Activated CD8-positive, alpha-beta memory T cell treated with anti-CD3 and anti-CD28 coated beads for 48 hours (primary cell): ENCODE results near the gene AGAP1.

ENCODE experiments used
- DNase-seq, 3 experiments: peaks; one replicate each; pipeline ENCODE4 v3.0.0-alpha.2; 2020; ENCODE audit warnings: low read depth in 2 of 3, low spot score in 2 of 3

Gene AGAP1

GRCh38 chr2:235679471-235679870 is 185.6 kb downstream of the AGAP1 start:
- no peak for DNase-seq

- no peak for DNase-seq
Observed at GRCh38 chr2:235685024-235685721, 191.3 kb downstream of the AGAP1 start.

GRCh38 chr2:235688511-235689426 is 194.9 kb downstream of the AGAP1 start:
- DNase-seq = no peak

DNA sequence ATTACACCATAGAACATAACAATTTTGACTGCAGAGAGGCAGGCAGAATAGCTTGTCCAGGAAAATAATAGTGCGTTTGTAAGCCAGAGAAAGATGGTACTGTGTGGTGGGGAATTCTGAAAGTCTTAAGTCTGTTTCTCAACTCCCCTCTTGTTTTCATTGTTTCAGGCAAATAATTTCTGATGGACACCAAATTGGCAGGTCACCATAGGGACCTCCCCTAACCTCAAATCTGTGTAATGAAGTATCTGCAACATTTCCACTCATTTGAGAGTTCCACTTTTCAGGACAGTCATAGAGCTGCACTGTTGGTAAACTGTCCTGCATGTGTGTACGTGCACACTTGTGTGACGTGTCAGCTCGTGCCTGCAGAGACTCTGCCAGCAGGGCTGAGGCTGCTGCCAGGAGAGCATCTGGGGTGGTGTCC is 195.6 kb downstream of the AGAP1 start:
- no peak for DNase-seq

- DNase-seq = no peak
Observed at GRCh38 chr2:235690082-235690808, 196.4 kb downstream of the AGAP1 start.

- no peak for DNase-seq
Observed at GRCh38 chr2:235690809-235691450, 197.1 kb downstream of the AGAP1 start.

DNA sequence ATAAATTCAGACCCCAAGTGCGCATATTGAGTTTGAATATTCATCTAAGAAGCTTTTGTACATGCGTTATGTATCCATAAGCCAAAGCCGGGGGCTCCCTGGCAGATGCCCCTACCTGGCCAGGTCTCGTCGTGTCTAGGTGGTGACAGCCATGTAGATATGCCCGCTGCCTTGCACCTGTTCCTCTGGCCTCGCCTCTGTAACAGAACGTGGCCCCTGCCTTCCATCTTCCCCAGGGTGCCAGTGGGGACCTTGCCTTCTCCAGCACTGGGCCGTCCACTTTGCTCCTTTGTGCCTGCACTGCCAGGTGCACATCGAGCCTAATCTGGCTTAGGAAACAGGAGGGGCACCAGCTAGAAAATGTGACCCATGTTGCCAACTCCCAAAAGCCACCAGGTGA is 198.2 kb downstream of the AGAP1 start:
- no peak for DNase-seq

DNA sequence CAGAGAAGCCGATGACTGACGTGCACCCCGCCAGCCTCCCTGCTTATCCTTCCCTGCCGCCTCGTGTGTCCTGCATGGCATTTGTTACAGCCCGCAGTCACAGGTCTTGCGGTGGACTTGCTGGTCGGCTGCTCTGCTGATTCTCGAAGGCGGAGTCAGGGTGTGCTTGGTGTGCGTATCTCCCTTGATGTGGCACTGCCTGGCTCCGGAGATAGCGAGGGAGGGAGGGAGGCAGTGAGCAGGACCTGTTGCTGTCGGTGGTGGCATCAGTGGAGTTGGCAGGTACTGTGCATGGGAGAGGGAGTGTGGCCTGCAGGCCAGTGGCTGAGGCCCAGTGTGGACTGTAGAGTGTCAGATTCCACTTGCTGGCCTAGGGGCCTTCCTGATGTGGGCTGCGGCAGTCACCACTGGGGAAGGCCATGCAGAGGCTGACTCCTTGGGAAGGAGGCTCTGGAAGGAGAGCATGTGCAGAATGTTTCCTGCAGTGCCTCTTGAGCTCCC is 198.9 kb downstream of the AGAP1 start:
- no peak for DNase-seq

DNA sequence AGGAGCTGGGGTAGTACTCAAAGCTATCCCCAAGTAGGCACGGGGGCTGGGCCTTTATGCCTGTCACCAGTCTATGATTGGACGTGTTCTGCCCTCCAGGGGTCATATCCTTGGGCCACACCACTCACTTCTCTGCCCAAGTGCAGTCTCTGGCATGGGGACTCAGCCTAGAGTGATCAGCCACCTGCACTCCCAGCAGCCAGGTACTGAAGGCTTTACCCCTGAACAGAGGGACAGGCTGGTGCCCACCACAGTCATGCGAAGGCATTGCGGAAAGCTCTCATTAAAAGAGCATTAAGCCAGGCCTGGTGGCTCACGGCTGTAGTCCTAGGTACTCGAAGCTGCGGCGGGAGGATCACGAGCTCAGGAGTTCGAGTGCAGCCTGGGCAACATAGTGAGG is 199.4 kb downstream of the AGAP1 start:
- DNase-seq = no peak

DNA sequence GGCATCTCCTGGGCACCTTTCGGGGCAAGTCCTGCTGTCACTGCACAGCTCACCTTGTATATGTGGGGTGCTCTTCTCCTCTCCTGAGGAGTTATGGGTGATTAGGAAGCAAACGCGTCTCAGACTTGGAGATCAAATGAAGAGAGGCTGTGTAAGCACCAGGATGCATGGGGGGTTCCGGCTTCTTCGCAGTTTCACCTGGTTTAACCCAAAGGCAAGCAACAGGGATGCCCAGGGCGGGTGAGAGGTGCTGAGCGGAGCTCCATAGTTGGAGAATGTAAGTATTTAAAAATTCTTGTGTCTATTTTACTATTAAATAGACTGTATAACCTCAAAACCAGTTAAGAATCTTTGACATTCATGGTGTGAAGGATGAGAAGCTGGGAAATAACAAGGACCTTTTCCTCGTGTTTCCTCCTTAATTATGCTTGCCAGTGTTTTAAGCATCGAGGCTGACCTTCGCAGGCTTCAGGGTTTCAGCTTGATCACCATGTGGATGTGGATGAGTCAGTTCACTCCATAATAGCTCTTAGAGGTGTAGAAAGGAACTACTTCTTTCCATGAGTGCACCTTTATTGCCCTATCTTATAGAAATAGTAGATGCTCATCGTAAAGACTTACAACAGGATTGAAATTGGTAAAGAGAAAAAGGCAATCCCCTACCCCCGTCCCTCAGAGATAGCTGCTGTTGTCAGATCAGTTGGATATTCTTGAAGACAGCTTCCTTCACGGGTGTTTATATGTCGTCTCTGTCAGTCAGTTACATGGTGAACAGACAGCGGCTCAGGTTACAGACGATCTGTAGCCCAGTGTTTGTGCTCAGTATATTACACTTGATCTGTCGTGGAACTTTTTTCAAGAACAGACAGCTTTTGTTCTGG is 201.1 kb downstream of the AGAP1 start:
- no peak for DNase-seq

DNA sequence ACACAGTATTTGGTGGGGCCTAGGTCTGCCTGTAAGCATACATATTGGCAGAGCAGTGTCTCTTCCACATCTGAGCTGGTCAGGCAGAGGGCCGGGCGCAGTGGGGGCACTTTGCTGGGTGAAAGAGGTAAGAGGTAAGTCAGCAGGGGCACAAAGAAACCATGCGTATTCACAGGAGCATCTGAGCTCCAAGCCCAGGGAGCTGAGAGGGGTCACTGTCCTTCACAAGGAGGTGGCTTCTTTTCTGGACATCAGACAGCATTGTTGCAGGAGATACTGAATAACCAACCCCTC is 201.7 kb downstream of the AGAP1 start:
- DNase-seq = no peak

DNA sequence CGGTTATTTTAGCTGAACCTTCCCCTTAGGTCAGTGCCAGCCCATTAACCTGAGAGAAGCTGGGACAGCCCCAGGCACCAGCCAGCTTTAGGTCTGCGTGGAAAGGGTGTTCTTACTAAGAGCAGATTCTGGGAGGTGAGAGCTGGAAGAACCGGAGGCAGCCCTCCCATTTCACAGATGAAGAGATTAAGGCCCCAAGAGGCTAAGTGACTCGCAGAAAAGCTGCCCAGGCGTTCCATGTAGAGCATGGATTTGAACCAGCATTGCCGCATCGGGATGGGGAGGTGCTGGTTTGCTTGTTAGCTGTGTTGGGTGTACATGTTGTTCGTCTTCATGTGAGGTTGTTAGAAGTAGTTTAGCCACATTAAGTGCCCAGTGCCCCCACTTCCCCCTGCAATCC is 203.2 kb downstream of the AGAP1 start:
- no peak for DNase-seq

- DNase-seq = no peak
Observed at GRCh38 chr2:235698028-235698427, 204.2 kb downstream of the AGAP1 start.

DNA sequence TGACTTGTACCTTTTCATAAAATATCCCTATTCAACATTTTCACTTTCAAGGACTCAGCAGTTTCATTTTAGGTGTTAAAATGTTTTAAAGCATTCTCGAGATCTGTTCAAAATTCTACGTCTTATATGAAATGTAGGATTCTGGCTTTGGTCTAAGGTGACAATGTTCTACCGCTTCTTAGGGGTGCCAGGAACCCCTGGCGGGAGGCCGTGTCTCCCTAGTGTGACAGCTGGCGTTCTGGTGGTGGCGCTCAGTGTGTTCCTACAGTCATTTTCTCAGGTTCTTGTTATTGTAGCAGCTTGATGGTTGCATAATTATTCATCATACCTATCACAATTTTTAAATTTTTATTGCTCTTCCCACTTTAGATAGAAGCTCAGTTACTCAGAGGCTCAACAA is 204.6 kb downstream of the AGAP1 start:
- no peak for DNase-seq

GRCh38 chr2:235699576-235699975 is 205.7 kb downstream of the AGAP1 start:
- no peak for DNase-seq

GRCh38 chr2:235701206-235701981 is 207.6 kb downstream of the AGAP1 start:
- no peak for DNase-seq

DNA sequence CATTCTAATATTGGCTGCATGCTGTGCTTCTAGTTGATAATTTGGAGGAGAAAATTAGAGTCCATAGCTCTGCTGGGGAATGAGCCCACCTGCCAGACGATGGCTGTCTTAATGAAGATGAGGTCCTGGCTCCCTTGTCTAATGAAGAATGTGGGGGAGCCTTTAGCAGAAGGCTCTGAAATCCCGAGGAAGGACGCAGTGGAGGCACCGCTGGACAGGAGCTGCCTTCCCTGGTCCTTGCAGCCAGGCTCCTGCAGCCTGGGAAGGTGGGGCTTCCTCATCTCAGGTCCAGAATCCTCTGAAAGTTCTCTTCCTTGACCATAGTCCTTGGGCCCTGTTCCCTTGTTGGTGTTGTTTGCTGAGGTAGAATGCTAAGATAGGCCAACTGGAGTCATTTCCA is 208.3 kb downstream of the AGAP1 start:
- DNase-seq = no peak

GRCh38 chr2:235703711-235704295 is 210.0 kb downstream of the AGAP1 start:
- no peak for DNase-seq

DNA sequence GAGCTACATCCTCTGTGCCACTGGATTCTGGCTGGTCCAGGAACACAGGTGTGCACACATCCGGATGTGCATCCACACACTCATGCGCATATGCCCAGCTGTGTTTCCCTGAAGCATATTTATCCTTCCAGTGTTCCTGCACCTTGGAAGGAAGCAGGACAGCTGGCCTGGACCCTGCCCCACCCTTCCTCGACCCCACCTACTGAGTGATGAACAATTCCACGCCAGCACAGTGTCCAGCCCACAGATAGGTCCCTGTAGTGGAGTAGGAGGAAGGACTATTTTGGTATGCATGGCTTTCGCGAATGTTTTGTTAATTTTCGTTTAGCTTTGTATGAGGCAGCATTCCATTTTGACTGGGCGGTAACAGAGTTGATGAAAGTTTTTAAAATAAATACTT is 211.5 kb downstream of the AGAP1 start:
- DNase-seq = no peak
